ENCODE results near the gene DDX25.

DNA sequence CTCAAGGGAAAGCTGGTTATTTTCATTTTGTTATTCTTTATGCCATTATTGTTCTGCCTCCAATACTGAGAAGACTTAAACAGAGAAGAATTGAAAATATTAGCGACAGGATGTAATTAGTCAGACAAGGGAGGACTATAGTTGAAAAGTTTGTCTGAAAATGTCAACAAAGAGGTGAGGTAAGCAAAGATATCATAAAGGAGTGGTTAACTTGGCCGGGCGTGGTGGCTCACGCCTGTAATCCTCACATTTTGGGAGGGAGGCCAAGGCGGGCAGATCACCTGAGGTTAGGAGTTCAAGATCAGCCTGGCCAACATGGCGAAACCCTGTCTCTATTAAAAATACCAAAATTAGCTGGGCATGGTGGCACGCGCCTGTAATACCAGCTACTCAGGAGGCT is 20.9 kb upstream of the DDX25 start:
- TF ChIP-seq, protein P1, sequence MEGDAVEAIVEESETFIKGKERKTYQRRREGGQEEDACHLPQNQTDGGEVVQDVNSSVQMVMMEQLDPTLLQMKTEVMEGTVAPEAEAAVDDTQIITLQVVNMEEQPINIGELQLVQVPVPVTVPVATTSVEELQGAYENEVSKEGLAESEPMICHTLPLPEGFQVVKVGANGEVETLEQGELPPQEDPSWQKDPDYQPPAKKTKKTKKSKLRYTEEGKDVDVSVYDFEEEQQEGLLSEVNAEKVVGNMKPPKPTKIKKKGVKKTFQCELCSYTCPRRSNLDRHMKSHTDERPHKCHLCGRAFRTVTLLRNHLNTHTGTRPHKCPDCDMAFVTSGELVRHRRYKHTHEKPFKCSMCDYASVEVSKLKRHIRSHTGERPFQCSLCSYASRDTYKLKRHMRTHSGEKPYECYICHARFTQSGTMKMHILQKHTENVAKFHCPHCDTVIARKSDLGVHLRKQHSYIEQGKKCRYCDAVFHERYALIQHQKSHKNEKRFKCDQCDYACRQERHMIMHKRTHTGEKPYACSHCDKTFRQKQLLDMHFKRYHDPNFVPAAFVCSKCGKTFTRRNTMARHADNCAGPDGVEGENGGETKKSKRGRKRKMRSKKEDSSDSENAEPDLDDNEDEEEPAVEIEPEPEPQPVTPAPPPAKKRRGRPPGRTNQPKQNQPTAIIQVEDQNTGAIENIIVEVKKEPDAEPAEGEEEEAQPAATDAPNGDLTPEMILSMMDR (IDR thresholded peaks at IDR 0.05; ENCODE audit: low read depth, low read length, poor library complexity, severe bottlenecking): no peak
- TF ChIP-seq EZH2phosphoT487 (IDR thresholded peaks at IDR 0.05; ENCODE audit: borderline replicate concordance, low read length): no peak
